Bronchial epithelial cell (primary cell): ENCODE data around the gene CEACAM8. TPM values are rescaled to one million over a fixed set of nuclear protein-coding genes. Genes with fewer than 3 reads are reported as not detected.

ENCODE experiments used
- DNase-seq: peaks from one replicate; pipeline ENCODE4 v3.0.0-alpha.2; 2010; ENCODE audit warnings: low read depth
- FAIRE-seq: peaks from 2 replicates; lab custom pipeline; 2011; peaks lifted over from hg19 to GRCh38; lab: Jason Lieb, UNC
- H3K27me3 ChIP-seq: 2 replicates; pipeline ENCODE4 v1.5.1; 2011; ENCODE audit warnings: low read length; ENCODE audit not compliant: control insufficient read depth, insufficient read depth
- H3K36me3 ChIP-seq: 2 replicates; pipeline ENCODE4 v1.5.1; 2011; ENCODE audit warnings: low read length; ENCODE audit not compliant: control insufficient read depth, insufficient read depth
- H3K4me3 ChIP-seq: 2 replicates; pipeline ENCODE4 v1.5.1; 2011; ENCODE audit warnings: mild to moderate bottlenecking, low read depth, low read length, control low read depth
- total RNA-seq: library from RNA; depleted of rRNA; stranded (reverse); fragments of >200 nt; gene quantifications from 2 replicates; pipeline ENCODE4 v1.2.1, GENCODE V29; 2014
- TF ChIP-seq, protein P1 (sequence below): IDR thresholded peaks from 2 replicates; pipeline ENCODE4 v1.5.1; 2011; ENCODE audit warnings: mild to moderate bottlenecking, moderate library complexity, low read length, control low read depth, inconsistent platforms; ENCODE audit not compliant: insufficient read depth, severe bottlenecking

Gene CEACAM8
- total RNA-seq, 1 donor from 2014 or later = not detected

GRCh38 chr19:42532891-42533290 is 61.8 kb downstream of the CEACAM8 start:
- H3K36me3 ChIP-seq = no peaks in the 10 kb centered on the region
- H3K27me3 ChIP-seq = no peaks in the 10 kb centered on the region
- no peak overlapping the region for H3K4me3 ChIP-seq
- no peak for DNase-seq
- FAIRE-seq = no peak
- TF ChIP-seq, protein P1, sequence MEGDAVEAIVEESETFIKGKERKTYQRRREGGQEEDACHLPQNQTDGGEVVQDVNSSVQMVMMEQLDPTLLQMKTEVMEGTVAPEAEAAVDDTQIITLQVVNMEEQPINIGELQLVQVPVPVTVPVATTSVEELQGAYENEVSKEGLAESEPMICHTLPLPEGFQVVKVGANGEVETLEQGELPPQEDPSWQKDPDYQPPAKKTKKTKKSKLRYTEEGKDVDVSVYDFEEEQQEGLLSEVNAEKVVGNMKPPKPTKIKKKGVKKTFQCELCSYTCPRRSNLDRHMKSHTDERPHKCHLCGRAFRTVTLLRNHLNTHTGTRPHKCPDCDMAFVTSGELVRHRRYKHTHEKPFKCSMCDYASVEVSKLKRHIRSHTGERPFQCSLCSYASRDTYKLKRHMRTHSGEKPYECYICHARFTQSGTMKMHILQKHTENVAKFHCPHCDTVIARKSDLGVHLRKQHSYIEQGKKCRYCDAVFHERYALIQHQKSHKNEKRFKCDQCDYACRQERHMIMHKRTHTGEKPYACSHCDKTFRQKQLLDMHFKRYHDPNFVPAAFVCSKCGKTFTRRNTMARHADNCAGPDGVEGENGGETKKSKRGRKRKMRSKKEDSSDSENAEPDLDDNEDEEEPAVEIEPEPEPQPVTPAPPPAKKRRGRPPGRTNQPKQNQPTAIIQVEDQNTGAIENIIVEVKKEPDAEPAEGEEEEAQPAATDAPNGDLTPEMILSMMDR = no peak

DNA sequence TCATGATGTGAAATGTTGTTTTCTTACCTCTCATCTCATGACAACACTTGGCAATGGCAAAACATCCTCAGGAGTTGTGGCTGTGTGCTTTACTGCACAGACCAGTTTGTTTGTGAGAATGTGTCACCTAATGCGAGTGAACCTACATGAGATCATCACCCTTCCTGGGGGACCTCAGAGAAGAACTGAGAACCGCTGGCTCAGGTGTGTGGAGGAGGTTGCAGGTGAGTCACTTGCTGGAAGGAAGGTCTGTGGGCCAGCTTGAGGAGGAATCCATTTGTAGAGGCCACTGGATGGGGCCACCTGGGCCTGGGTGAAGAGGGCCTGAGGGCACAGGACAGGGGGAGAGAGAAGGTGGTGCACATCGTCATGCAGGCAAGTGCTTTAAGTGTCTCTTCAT is 63.4 kb downstream of the CEACAM8 start:
- TF ChIP-seq, protein P1 = no peak

More for the DNA sequence above, 63.4 kb downstream of the CEACAM8 start:
- FAIRE-seq = peak; percentile 75
- H3K27me3 ChIP-seq = no peaks in the 10 kb centered on the region
- no peaks in the 10 kb centered on the region for H3K36me3 ChIP-seq
- no peak overlapping the region for H3K4me3 ChIP-seq
- DNase-seq = peak; percentile 90

Other genes starting within 250 kb of the CEACAM8 start
- 1.7 TPM in 1 of 2 replicates, not detected in the other for gene CNFN, start 204.6 kb downstream of the CEACAM8 start, total RNA-seq
- gene LIPE, start 167.5 kb downstream of the CEACAM8 start, total RNA-seq = 7.6 and 8.6 TPM in 2 replicates
- gene CXCL17, start 152.0 kb downstream of the CEACAM8 start, total RNA-seq = 1.1 and 5.8 TPM in 2 replicates
- gene CEACAM1, start 66.4 kb downstream of the CEACAM8 start, total RNA-seq = 1.6 and 1.7 TPM in 2 replicates
- gene PSG3, start 145.6 kb upstream of the CEACAM8 start, total RNA-seq = not detected in 2 replicates
- not detected in 2 replicates for gene PSG8, start 170.8 kb upstream of the CEACAM8 start, total RNA-seq